NAMALWA (cell line): ENCODE results near the gene GLIPR1L2.
"Not testable (repeated sequence)": the region's sequence is repeated elsewhere in the genome, so short reads cannot be mapped to it uniquely, and the experiment has no call there.

Source experiments
- DNase-seq: peaks from one replicate; pipeline ENCODE4 v3.0.0-alpha.2; 2015; ENCODE audit warnings: low spot score

GLIPR1L2 gene

GRCh38 chr12:75390899-75391538, at the start of gene GLIPR1L2:
Gene GLIPR1L2 (plus strand): TSS chr12:75391089. CDS start chr12:75391117, 28 bp downstream.
- no peak for DNase-seq

- no peak for DNase-seq
These were observed 49.0 kb upstream of the GLIPR1L2 start for GRCh38 chr12:75341873-75342272.

- DNase-seq = no peak
These were observed 45.4 kb upstream of the GLIPR1L2 start for GRCh38 chr12:75345531-75345930.

- DNase-seq = not testable (repeated sequence)
These were observed 44.7 kb upstream of the GLIPR1L2 start for GRCh38 chr12:75346215-75346614.

- DNase-seq = no peak
These were observed 40.9 kb upstream of the GLIPR1L2 start for GRCh38 chr12:75349946-75350345.

GRCh38 chr12:75350413-75350812, 40.5 kb upstream of the GLIPR1L2 start:
- no peak for DNase-seq

- no peak for DNase-seq
These were observed 36.9 kb upstream of the GLIPR1L2 start for GRCh38 chr12:75354011-75354410.

GRCh38 chr12:75360920-75361319, 30.0 kb upstream of the GLIPR1L2 start:
- DNase-seq = no peak

GRCh38 chr12:75361408-75361807, 29.5 kb upstream of the GLIPR1L2 start:
- no peak for DNase-seq

- no peak for DNase-seq
These were observed 26.0 kb upstream of the GLIPR1L2 start for GRCh38 chr12:75364919-75365318.

- no peak for DNase-seq
These were observed 24.3 kb upstream of the GLIPR1L2 start for GRCh38 chr12:75366629-75367028.

- no peak for DNase-seq
These were observed 15.9 kb upstream of the GLIPR1L2 start for GRCh38 chr12:75374971-75375370.

- DNase-seq = no peak
These were observed 12.5 kb upstream of the GLIPR1L2 start for GRCh38 chr12:75378354-75378753.

- DNase-seq = no peak
These were observed 1.8 kb upstream of the GLIPR1L2 start for GRCh38 chr12:75389061-75389460.

GRCh38 chr12:75389706-75390105, 1.2 kb upstream of the GLIPR1L2 start:
- no peak for DNase-seq

- no peak for DNase-seq
These were observed 562 bp upstream of the GLIPR1L2 start for GRCh38 chr12:75390156-75390898.

- no peak for DNase-seq
These were observed 13.3 kb downstream of the GLIPR1L2 start for GRCh38 chr12:75404231-75404630.

GRCh38 chr12:75407683-75408082, 16.8 kb downstream of the GLIPR1L2 start:
- DNase-seq = no peak

GRCh38 chr12:75409830-75410229, 18.9 kb downstream of the GLIPR1L2 start:
- DNase-seq = no peak

- no peak for DNase-seq
These were observed 23.8 kb downstream of the GLIPR1L2 start for GRCh38 chr12:75414671-75415070.

- DNase-seq = no peak
These were observed 29.0 kb downstream of the GLIPR1L2 start for GRCh38 chr12:75419841-75420240.

GRCh38 chr12:75427491-75427890, 36.6 kb downstream of the GLIPR1L2 start:
- DNase-seq = no peak

- no peak for DNase-seq
These were observed 37.9 kb downstream of the GLIPR1L2 start for GRCh38 chr12:75428767-75429166.

GRCh38 chr12:75432924-75433323, 42.0 kb downstream of the GLIPR1L2 start:
- DNase-seq = no peak
